ENCODE measurements around the gene RBM14.
A peak's percentile ranks its signal among the peaks of the same experiment; 100 is the strongest.

Gene RBM14

GRCh38 chr11:66616379-66617154 lies at the start of gene RBM14:
Gene RBM14 (plus strand): TSS chr11:66616630. CDS start chr11:66616721, 91 bp downstream.
- H3K27ac ChIP-seq (ENCODE audit: low read depth, low read length) = peak within 1 kb of the TSS; percentile 93
- H3K4me1 ChIP-seq (ENCODE audit: control insufficient read depth in 1 of 2, insufficient read depth in 2 of 2, low read length in 2 of 2) = peaks cover 20 to 34% of the 10 kb centered on the region in 2 donors
- peak within 1 kb of the TSS; percentile 97 to 100 for H3K4me3 ChIP-seq (ENCODE audit: low read depth in 1 of 2, low read length in 2 of 2)
- peaks cover 0 to 2% of the 10 kb centered on the region in 2 donors for H3K36me3 ChIP-seq (ENCODE audit: control insufficient read depth in 1 of 2, insufficient read depth in 2 of 2, low read length in 2 of 2)
- H3K9ac ChIP-seq (ENCODE audit: low read depth in 1 of 2, low read length in 2 of 2) = peak within 1 kb of the TSS; percentile 94 to 98
- H3K9me3 ChIP-seq (ENCODE audit: control insufficient read depth in 1 of 2, low read length in 2 of 2) = no peaks in the 10 kb centered on the region
- no peaks in the 10 kb centered on the region for H3K27me3 ChIP-seq (ENCODE audit: control insufficient read depth in 1 of 2, insufficient read depth in 2 of 2, low read length in 2 of 2)

GRCh38 chr11:66567787-66568123 lies 48.7 kb upstream of the RBM14 start:
- Histone ChIP-seq H3K36me3 (ENCODE audit: control insufficient read depth in 1 of 2, insufficient read depth in 2 of 2, low read length in 2 of 2) (no peaks in the 10 kb centered on the region), H3K27ac (ENCODE audit: low read depth, low read length) (no peak overlapping the region), H3K27me3 (ENCODE audit: control insufficient read depth in 1 of 2, insufficient read depth in 2 of 2, low read length in 2 of 2) (peaks cover 7 to 11% of the 10 kb centered on the region in 2 donors), H3K4me3 (ENCODE audit: low read depth in 1 of 2, low read length in 2 of 2) (peak overlapping the region; percentile 56 to 66), H3K9ac (ENCODE audit: low read depth in 1 of 2, low read length in 2 of 2) (no peak overlapping the region), H3K9me3 (ENCODE audit: control insufficient read depth in 1 of 2, low read length in 2 of 2) (no peaks in the 10 kb centered on the region), H3K4me1 (ENCODE audit: control insufficient read depth in 1 of 2, insufficient read depth in 2 of 2, low read length in 2 of 2) (peaks cover 3 to 4% of the 10 kb centered on the region in 2 donors)

GRCh38 chr11:66568124-66568916 lies 48.1 kb upstream of the RBM14 start, which contains the start of gene CTSF:
Gene CTSF (minus strand): TSS chr11:66568606. CDS start chr11:66568486, 120 bp downstream.
- Histone ChIP-seq H3K9ac (ENCODE audit: low read depth in 1 of 2, low read length in 2 of 2) (no peak within 1 kb of the TSS), H3K27me3 (ENCODE audit: control insufficient read depth in 1 of 2, insufficient read depth in 2 of 2, low read length in 2 of 2) (peaks cover 7 to 11% of the 10 kb centered on the region in 2 donors), H3K27ac (ENCODE audit: low read depth, low read length) (no peak within 1 kb of the TSS), H3K4me3 (ENCODE audit: low read depth in 1 of 2, low read length in 2 of 2) (peak within 1 kb of the TSS; percentile 56 to 66), H3K4me1 (ENCODE audit: control insufficient read depth in 1 of 2, insufficient read depth in 2 of 2, low read length in 2 of 2) (peaks cover 3 to 4% of the 10 kb centered on the region in 2 donors), H3K36me3 (ENCODE audit: control insufficient read depth in 1 of 2, insufficient read depth in 2 of 2, low read length in 2 of 2) (no peaks in the 10 kb centered on the region), H3K9me3 (ENCODE audit: control insufficient read depth in 1 of 2, low read length in 2 of 2) (no peaks in the 10 kb centered on the region)

GRCh38 chr11:66569076-66569475 lies 47.4 kb upstream of the RBM14 start:
- H3K27me3 ChIP-seq (ENCODE audit: control insufficient read depth in 1 of 2, insufficient read depth in 2 of 2, low read length in 2 of 2) = peaks cover 7 to 11% of the 10 kb centered on the region in 2 donors
- no peak overlapping the region for H3K4me3 ChIP-seq (ENCODE audit: low read depth in 1 of 2, low read length in 2 of 2)
- no peaks in the 10 kb centered on the region for H3K36me3 ChIP-seq (ENCODE audit: control insufficient read depth in 1 of 2, insufficient read depth in 2 of 2, low read length in 2 of 2)

GRCh38 chr11:66570079-66570849 lies 46.2 kb upstream of the RBM14 start:
- H3K4me1 ChIP-seq (ENCODE audit: control insufficient read depth in 1 of 2, insufficient read depth in 2 of 2, low read length in 2 of 2) = peaks cover 3 to 4% of the 10 kb centered on the region in 2 donors
- H3K9me3 ChIP-seq (ENCODE audit: control insufficient read depth in 1 of 2, low read length in 2 of 2) = no peaks in the 10 kb centered on the region
- no peak overlapping the region for H3K27ac ChIP-seq (ENCODE audit: low read depth, low read length)
- H3K4me3 ChIP-seq (ENCODE audit: low read depth in 1 of 2, low read length in 2 of 2) = no peak overlapping the region
- no peaks in the 10 kb centered on the region for H3K36me3 ChIP-seq (ENCODE audit: control insufficient read depth in 1 of 2, insufficient read depth in 2 of 2, low read length in 2 of 2)
- H3K27me3 ChIP-seq (ENCODE audit: control insufficient read depth in 1 of 2, insufficient read depth in 2 of 2, low read length in 2 of 2) = peaks cover 7 to 11% of the 10 kb centered on the region in 2 donors
- H3K9ac ChIP-seq (ENCODE audit: low read depth in 1 of 2, low read length in 2 of 2) = no peak overlapping the region

More at GRCh38 chr11:66569076-66569475, 47.4 kb upstream of the RBM14 start:
- H3K9ac ChIP-seq (ENCODE audit: low read depth in 1 of 2, low read length in 2 of 2) = no peak overlapping the region
- no peaks in the 10 kb centered on the region for H3K9me3 ChIP-seq (ENCODE audit: control insufficient read depth in 1 of 2, low read length in 2 of 2)
- peaks cover 3 to 4% of the 10 kb centered on the region in 2 donors for H3K4me1 ChIP-seq (ENCODE audit: control insufficient read depth in 1 of 2, insufficient read depth in 2 of 2, low read length in 2 of 2)
- H3K27ac ChIP-seq (ENCODE audit: low read depth, low read length) = no peak overlapping the region

- Histone ChIP-seq H3K9me3 (ENCODE audit: control insufficient read depth in 1 of 2, low read length in 2 of 2) (no peaks in the 10 kb centered on the region), H3K4me1 (ENCODE audit: control insufficient read depth in 1 of 2, insufficient read depth in 2 of 2, low read length in 2 of 2) (peaks cover 3 to 4% of the 10 kb centered on the region in 2 donors), H3K27ac (ENCODE audit: low read depth, low read length) (no peak overlapping the region), H3K4me3 (ENCODE audit: low read depth in 1 of 2, low read length in 2 of 2) (no peak overlapping the region), H3K9ac (ENCODE audit: low read depth in 1 of 2, low read length in 2 of 2) (no peak overlapping the region), H3K36me3 (ENCODE audit: control insufficient read depth in 1 of 2, insufficient read depth in 2 of 2, low read length in 2 of 2) (no peaks in the 10 kb centered on the region), H3K27me3 (ENCODE audit: control insufficient read depth in 1 of 2, insufficient read depth in 2 of 2, low read length in 2 of 2) (peaks cover 7 to 11% of the 10 kb centered on the region in 2 donors)
These were observed 45.6 kb upstream of the RBM14 start for GRCh38 chr11:66570850-66571180.

- Histone ChIP-seq H3K9ac (ENCODE audit: low read depth in 1 of 2, low read length in 2 of 2) (no peak overlapping the region), H3K4me3 (ENCODE audit: low read depth in 1 of 2, low read length in 2 of 2) (peak overlapping the region in 1 of 2 donors; percentile 22), H3K4me1 (ENCODE audit: control insufficient read depth in 1 of 2, insufficient read depth in 2 of 2, low read length in 2 of 2) (peaks cover 0 to 5% of the 10 kb centered on the region in 2 donors), H3K36me3 (ENCODE audit: control insufficient read depth in 1 of 2, insufficient read depth in 2 of 2, low read length in 2 of 2) (no peaks in the 10 kb centered on the region), H3K27ac (ENCODE audit: low read depth, low read length) (no peak overlapping the region), H3K9me3 (ENCODE audit: control insufficient read depth in 1 of 2, low read length in 2 of 2) (peaks cover 0 to 8% of the 10 kb centered on the region in 2 donors), H3K27me3 (ENCODE audit: control insufficient read depth in 1 of 2, insufficient read depth in 2 of 2, low read length in 2 of 2) (no peaks in the 10 kb centered on the region)
These were observed 37.3 kb upstream of the RBM14 start for GRCh38 chr11:66579017-66579606.

- Histone ChIP-seq H3K27ac (ENCODE audit: low read depth, low read length) (no peak overlapping the region), H3K27me3 (ENCODE audit: control insufficient read depth in 1 of 2, insufficient read depth in 2 of 2, low read length in 2 of 2) (no peaks in the 10 kb centered on the region), H3K9me3 (ENCODE audit: control insufficient read depth in 1 of 2, low read length in 2 of 2) (peaks cover 0 to 8% of the 10 kb centered on the region in 2 donors), H3K9ac (ENCODE audit: low read depth in 1 of 2, low read length in 2 of 2) (no peak overlapping the region), H3K4me3 (ENCODE audit: low read depth in 1 of 2, low read length in 2 of 2) (no peak overlapping the region), H3K4me1 (ENCODE audit: control insufficient read depth in 1 of 2, insufficient read depth in 2 of 2, low read length in 2 of 2) (peaks cover 0 to 5% of the 10 kb centered on the region in 2 donors), H3K36me3 (ENCODE audit: control insufficient read depth in 1 of 2, insufficient read depth in 2 of 2, low read length in 2 of 2) (no peaks in the 10 kb centered on the region)
These were observed 35.6 kb upstream of the RBM14 start for GRCh38 chr11:66580803-66581202.

- no peak overlapping the region for H3K27ac ChIP-seq (ENCODE audit: low read depth, low read length)
- no peaks in the 10 kb centered on the region for H3K36me3 ChIP-seq (ENCODE audit: control insufficient read depth in 1 of 2, insufficient read depth in 2 of 2, low read length in 2 of 2)
- H3K27me3 ChIP-seq (ENCODE audit: control insufficient read depth in 1 of 2, insufficient read depth in 2 of 2, low read length in 2 of 2) = no peaks in the 10 kb centered on the region
- no peak overlapping the region for H3K4me3 ChIP-seq (ENCODE audit: low read depth in 1 of 2, low read length in 2 of 2)
- no peak overlapping the region for H3K9ac ChIP-seq (ENCODE audit: low read depth in 1 of 2, low read length in 2 of 2)
- H3K9me3 ChIP-seq (ENCODE audit: control insufficient read depth in 1 of 2, low read length in 2 of 2) = peaks cover 0 to 8% of the 10 kb centered on the region in 2 donors
- H3K4me1 ChIP-seq (ENCODE audit: control insufficient read depth in 1 of 2, insufficient read depth in 2 of 2, low read length in 2 of 2) = peaks cover 0 to 5% of the 10 kb centered on the region in 2 donors
These were observed 35.2 kb upstream of the RBM14 start for GRCh38 chr11:66581261-66581660.
